GM13977 (cell line): ENCODE results near the gene TMA7B.
A peak's percentile ranks its signal among the peaks of the same experiment; 100 is the strongest.

Experiments used
- DNase-seq: peaks from one replicate; pipeline ENCODE4 v3.0.0; 2012; ENCODE audit warnings: low spot score
- in situ Hi-C: fragments of 300-500 bp; cut with MboI; formaldehyde crosslinking; loops from one replicate; pipeline ENCODE4 v1.12.0; 2022; ENCODE audit warnings: low sequenced_read_pairs, low pct_unique_long_range_greater_than_20kb, mixed read lengths, inconsistent platforms; ENCODE audit not compliant: unreplicated experiment
- TF ChIP-seq, protein P1 (sequence below): IDR thresholded peaks from 2 replicates; pipeline ENCODE4 v1.5.1; 2012; ENCODE audit warnings: mild to moderate bottlenecking, control low read depth; ENCODE audit not compliant: insufficient read depth; ENCODE audit errors: extremely low read depth, missing control alignments

The TMA7B gene

DNA sequence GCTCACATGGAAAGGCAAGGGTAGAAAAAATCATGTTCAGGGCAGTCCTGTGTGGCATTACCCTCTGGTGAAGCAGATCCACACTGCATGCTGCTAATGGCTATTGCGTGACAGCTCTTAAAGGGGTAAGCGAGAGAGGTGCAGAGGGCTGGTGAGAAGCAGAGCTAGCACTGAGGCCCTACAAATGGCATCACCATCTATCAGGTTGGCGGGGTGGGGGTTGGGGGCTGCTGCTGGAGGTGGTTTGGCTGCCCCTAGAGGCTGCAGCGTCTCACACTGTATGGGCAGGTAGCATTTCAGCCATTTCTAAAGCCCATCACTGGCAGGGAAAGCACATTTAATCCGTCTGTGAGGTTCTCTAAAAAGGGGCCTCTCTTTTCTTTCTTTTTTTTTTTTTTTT, 16.9 kb upstream of the TMA7B start:
- TF ChIP-seq, protein P1, sequence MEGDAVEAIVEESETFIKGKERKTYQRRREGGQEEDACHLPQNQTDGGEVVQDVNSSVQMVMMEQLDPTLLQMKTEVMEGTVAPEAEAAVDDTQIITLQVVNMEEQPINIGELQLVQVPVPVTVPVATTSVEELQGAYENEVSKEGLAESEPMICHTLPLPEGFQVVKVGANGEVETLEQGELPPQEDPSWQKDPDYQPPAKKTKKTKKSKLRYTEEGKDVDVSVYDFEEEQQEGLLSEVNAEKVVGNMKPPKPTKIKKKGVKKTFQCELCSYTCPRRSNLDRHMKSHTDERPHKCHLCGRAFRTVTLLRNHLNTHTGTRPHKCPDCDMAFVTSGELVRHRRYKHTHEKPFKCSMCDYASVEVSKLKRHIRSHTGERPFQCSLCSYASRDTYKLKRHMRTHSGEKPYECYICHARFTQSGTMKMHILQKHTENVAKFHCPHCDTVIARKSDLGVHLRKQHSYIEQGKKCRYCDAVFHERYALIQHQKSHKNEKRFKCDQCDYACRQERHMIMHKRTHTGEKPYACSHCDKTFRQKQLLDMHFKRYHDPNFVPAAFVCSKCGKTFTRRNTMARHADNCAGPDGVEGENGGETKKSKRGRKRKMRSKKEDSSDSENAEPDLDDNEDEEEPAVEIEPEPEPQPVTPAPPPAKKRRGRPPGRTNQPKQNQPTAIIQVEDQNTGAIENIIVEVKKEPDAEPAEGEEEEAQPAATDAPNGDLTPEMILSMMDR = peak; percentile 18
- DNase-seq = no peak
- in situ Hi-C loops = no loop called here

DNA sequence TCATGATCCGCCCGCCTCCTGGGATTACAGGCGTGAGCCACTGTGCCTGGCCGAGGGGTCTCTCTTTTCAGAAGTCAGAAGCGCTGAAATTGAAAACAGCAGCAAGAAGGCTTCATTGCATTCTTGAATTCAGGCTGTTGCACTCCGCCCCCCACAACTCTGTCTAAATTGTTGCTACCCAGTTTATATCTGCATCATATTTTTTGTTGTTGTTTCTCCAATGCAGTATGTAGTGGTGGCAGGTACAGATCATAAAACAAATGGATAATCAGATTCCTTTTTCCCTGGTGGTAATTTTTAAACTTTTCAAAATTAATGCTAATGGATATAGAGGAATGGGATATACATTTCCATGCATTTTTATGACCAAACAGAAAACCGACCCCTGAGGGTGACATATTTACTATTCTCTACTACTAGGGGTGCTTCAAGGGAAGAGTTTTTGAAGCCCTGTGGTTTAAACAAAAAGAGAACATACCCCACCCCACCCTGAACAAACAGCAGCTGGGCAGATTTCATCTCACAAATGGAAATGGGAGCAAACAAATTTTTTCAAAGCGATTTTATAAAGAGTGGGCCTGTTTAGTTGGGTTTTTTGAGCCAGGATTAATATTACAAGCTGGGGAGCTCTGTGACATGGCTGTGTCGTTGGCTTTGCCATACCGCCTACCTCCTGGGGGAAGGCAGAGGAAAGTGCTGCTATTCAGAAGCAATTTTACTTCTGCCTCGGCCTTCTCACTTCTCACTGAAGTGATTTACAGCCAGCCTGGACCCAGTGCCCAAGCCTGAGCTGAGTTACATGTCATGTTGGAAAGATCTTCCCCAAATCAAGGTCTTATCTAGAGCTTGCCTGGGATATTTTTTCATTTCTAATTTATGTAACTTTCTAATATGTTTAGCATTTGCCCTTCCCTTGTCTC, 16.0 kb upstream of the TMA7B start:
- DNase-seq = no peak
- TF ChIP-seq, protein P1 = no peak
- in situ Hi-C loops = no loop called here

DNA sequence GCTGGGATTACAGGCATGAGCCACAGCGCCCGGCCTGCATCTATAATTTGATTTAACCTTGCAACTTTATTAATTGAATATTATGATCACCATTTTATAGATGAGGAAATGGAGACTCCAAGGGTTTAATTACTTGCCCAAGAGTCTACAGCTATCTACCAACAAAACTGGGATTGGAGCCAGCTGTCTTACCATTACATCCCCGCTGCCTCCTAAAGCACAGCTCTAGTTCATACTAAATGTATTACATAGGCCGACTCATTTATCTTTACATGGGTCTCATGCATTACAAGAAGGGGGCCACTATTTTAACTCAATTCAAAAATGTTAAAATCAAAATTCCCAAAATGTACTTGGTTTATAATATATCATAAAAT, 14.1 kb upstream of the TMA7B start:
- no peak for DNase-seq
- in situ Hi-C loops = no loop called here
- TF ChIP-seq, protein P1 = no peak

DNA sequence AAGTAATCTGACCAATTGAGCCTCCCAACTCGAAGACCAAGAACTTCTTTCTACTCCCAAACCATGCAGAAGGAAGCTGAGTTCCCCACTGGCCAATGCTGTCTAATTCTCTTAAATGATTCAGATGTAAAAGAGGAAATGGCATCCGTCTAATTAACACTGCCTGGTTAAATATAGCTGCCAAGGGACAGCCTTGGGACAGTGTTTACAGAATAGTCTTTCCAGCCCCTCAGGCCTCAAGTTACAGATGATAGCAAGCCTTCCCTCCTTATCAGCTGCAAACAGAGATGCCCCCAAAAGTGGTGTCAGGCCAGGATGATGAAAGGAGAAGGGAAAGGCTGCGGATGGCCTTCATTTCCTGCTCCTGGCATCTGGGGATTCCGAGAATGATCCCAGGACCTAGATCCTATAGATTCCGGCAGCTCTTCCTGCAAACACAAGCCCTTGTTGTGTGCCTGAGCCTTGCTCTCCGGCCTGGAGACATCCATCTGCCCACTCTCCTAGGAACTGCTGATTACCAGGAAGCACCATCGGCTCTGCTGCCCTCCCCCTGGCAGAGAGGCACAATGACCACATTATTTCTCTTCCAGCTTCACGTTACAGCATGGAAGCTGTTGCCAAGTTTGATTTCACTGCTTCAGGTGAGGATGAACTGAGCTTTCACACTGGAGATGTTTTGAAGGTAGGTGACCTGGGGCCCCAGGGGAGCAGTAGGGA, 13.5 kb upstream of the TMA7B start:
- in situ Hi-C loops = no loop called here
- TF ChIP-seq, protein P1 = no peak
- DNase-seq = no peak

DNA sequence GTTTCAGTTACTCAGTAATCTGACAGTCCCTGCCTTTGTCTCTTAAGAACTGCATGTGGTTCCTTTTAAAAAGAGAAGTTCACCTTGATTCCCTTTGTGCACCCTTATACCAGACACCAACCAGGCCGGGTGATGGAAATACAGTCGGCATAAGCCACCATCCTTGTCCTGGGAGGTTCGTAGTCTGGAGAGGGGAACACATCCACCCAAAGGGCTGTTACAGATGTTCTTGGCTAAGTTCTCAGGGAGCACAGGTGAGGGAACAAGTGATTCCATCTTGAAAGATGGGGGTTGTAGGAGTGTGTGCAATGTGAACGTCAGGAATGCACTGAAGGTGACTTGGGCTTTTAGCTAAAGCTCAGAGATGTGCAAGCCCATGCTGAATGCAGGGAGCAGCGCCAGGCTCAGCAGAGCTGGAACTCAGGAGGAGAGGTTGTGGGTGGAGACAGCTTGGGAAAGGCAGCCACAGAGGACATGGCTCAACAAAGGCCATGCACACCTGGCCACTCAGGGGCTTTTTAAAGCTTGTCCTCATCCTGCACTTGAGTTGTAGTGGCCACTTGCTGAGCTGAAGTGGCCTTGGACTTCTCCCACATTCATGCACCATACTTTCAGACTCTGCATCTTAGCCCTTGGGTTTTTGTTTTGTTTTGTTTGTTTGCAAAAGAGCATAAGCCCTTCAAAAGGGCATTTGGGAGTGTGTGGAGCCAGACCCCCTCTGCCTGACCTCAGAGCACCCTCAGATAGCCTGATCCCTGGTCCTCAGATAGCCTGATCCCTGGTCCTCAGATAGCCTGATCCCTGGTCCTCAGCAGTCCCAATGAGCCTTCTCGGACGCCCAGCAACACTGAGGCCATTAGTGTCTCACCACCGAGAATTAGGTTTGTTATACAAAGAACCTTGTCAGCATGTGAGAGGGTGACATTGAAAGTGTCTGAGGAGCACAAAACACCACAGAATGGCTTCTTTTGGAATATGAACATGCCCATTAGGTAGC, 12.7 kb upstream of the TMA7B start:
- DNase-seq = no peak
- in situ Hi-C loops = no loop called here
- TF ChIP-seq, protein P1 = no peak
